Liver (tissue), 9 donors: ENCODE measurements around the gene SEMA7A. TPM values are rescaled to one million over a fixed set of nuclear protein-coding genes. Genes with fewer than 3 reads are reported as not detected.

Source experiments
- DNase-seq: peaks from one replicate; pipeline ENCODE4 v3.0.0-alpha.2; 2017; ENCODE audit warnings: low spot score
- H3K27ac ChIP-seq, 2 donors: one replicate each; pipeline ENCODE4 v1.7.0; 2013; ENCODE audit warnings: inconsistent platforms in 2 of 2, low read length in 2 of 2, control low read depth in 1 of 2, low read depth in 1 of 2, mild to moderate bottlenecking in 1 of 2
- H3K27me3 ChIP-seq, 4 donors: one replicate each; pipeline versions ENCODE4 v1.6.1 to v1.7.0; 2013; ENCODE audit warnings: low read length in 3 of 4, inconsistent platforms in 1 of 4, mild to moderate bottlenecking in 1 of 4, moderate library complexity in 1 of 4; ENCODE audit not compliant: control insufficient read depth in 4 of 4, insufficient read depth in 4 of 4
- H3K36me3 ChIP-seq, 4 donors: one replicate each; pipeline versions ENCODE4 v1.6.1 to v1.7.0; 2013; ENCODE audit warnings: low read length in 3 of 4, mild to moderate bottlenecking in 3 of 4, low read depth in 1 of 4, moderate library complexity in 1 of 4; ENCODE audit not compliant: control insufficient read depth in 4 of 4, insufficient read depth in 3 of 4
- H3K4me1 ChIP-seq, 4 donors: one replicate each; pipeline versions ENCODE4 v1.6.1 to v1.7.0; 2013; ENCODE audit warnings: low read length in 3 of 4, mild to moderate bottlenecking in 3 of 4, moderate library complexity in 1 of 4; ENCODE audit not compliant: control insufficient read depth in 4 of 4, insufficient read depth in 4 of 4
- H3K4me3 ChIP-seq, 3 donors: one replicate each; pipeline versions ENCODE4 v1.6.1 to v1.7.0; 2013; ENCODE audit warnings: low read length in 3 of 3, control low read depth in 1 of 3, low read depth in 1 of 3, mild to moderate bottlenecking in 1 of 3
- H3K9ac ChIP-seq, 2 donors: one replicate each; pipeline ENCODE4 v1.7.0; 2013; ENCODE audit warnings: low read length in 2 of 2, mild to moderate bottlenecking in 2 of 2, moderate library complexity in 2 of 2, control low read depth in 1 of 2, low read depth in 1 of 2
- H3K9me3 ChIP-seq, 4 donors: one replicate each; pipeline versions ENCODE4 v1.6.1 to v1.7.0; 2013; ENCODE audit warnings: low read length in 3 of 4; ENCODE audit not compliant: control insufficient read depth in 4 of 4
- ATF3 ChIP-seq: IDR thresholded peaks from 2 replicates; pipeline ENCODE4 v1.6.1; 2016; ENCODE audit warnings: antibody characterized with exemption
- CTCF ChIP-seq: fragments of 150-350 bp; IDR thresholded peaks from 2 replicates; pipeline ENCODE4 v1.5.1; 2017; ENCODE audit warnings: improper control_type of control experiment, low read depth, low read length; ENCODE audit not compliant: missing input control
- FOXA2 ChIP-seq: IDR thresholded peaks from 2 replicates; pipeline ENCODE4 v1.6.1; 2016; ENCODE audit warnings: antibody characterized with exemption
- HNF4A ChIP-seq, 2 donors: conservative IDR thresholded peaks; 2 replicates each; pipeline ENCODE4 v1.6.1; 2016; ENCODE audit warnings: antibody characterized with exemption in 2 of 2, mild to moderate bottlenecking in 2 of 2
- HNF4G ChIP-seq: IDR thresholded peaks from 2 replicates; pipeline ENCODE4 v1.6.1; 2016; ENCODE audit warnings: antibody characterized with exemption
- JUND ChIP-seq, 2 donors: IDR thresholded peaks; 2 replicates each; pipeline ENCODE4 v1.6.1; 2016; ENCODE audit warnings: antibody characterized with exemption in 2 of 2
- MAX ChIP-seq: IDR thresholded peaks from 2 replicates; pipeline ENCODE4 v1.6.1; 2016; ENCODE audit warnings: antibody characterized with exemption
- NR2F2 ChIP-seq: IDR thresholded peaks from 2 replicates; pipeline ENCODE4 v1.6.1; 2016; ENCODE audit warnings: antibody characterized with exemption
- REST ChIP-seq: IDR thresholded peaks from 2 replicates; pipeline ENCODE4 v1.6.1; 2016; ENCODE audit warnings: antibody characterized with exemption, mild to moderate bottlenecking
- TAF1 ChIP-seq: conservative IDR thresholded peaks from 2 replicates; pipeline ENCODE4 v1.6.1; 2016; ENCODE audit warnings: antibody characterized with exemption, mild to moderate bottlenecking
- YY1 ChIP-seq: IDR thresholded peaks from 2 replicates; pipeline ENCODE4 v1.6.1; 2016; ENCODE audit warnings: antibody characterized with exemption, mild to moderate bottlenecking
- ZBTB33 ChIP-seq: IDR thresholded peaks from 2 replicates; pipeline ENCODE4 v1.6.1; 2016; ENCODE audit warnings: antibody characterized with exemption
- WGBS: extraction: QIAGEN DNeasy Blood & Tissue Kit; methylation state at CpG from one replicate; pipeline ENCODE4 v1.1.7; 2013; 5-methylcytosine and 5-hydroxymethylcytosine counted together
- polyA plus RNA-seq, 2 donors: library from polyadenylated mRNA; stranded (reverse) in 1 of 2; unstranded in 1 of 2; fragments of 200-250 nt in 1 of 2; fragments of >200 nt in 1 of 2; fragmentation: Nextera tagmentation in 1 of 2; extraction: Ambion mirVana in 1 of 2; gene quantifications; one replicate each; pipeline versions ENCODE4 v1.2.1 to v1.2.3, GENCODE V29; 2013 to 2015
- total RNA-seq, 2 donors: library from RNA; depleted of rRNA; stranded (reverse); fragments of >200 nt; gene quantifications; one replicate each; pipeline ENCODE4 v1.2.3, GENCODE V29; 2014
- donor health status: healthy.
- donor health status: healthy.
- donor health status: healthy.
- donor health status: healthy.
- donor health status: healthy.

The SEMA7A gene
- total and polyA plus RNA-seq, 4 donors, result 0.14 to 18.1 (median 1.4) TPM

GRCh38 chr15:74405823-74406222, 27.9 kb downstream of the SEMA7A start:
- no peaks in the 10 kb centered on the region for H3K9me3 ChIP-seq
- no peak overlapping the region for H3K4me3 ChIP-seq
- no peaks in the 10 kb centered on the region for H3K36me3 ChIP-seq
- 78% methylated on average over 7 of the region's 7 CpGs for WGBS
- TF ChIP-seq YY1, result no peak
- no peak for TF ChIP-seq MAX
- TF ChIP-seq TAF1, result no peak
- no peak for TF ChIP-seq FOXA2
- no peak for TF ChIP-seq ZBTB33
- no peak for TF ChIP-seq HNF4A (conservative IDR thresholded peaks at IDR 0.05)
- no peak for TF ChIP-seq JUND (IDR thresholded peaks at IDR 0.05)
- no peak for TF ChIP-seq REST
- TF ChIP-seq NR2F2, result no peak
- no peak overlapping the region for H3K9ac ChIP-seq
- DNase-seq, result no peak
- H3K4me1 ChIP-seq, result peaks cover 0 to 3% (median 0%) of the 10 kb centered on the region in 4 donors
- H3K27ac ChIP-seq, result no peak overlapping the region
- H3K27me3 ChIP-seq, result no peaks in the 10 kb centered on the region

- Histone ChIP-seq H3K27me3 (no peaks in the 10 kb centered on the region), H3K27ac (no peak overlapping the region), H3K4me3 (no peak overlapping the region), H3K4me1 (peaks cover 0 to 3% (median 0%) of the 10 kb centered on the region in 4 donors), H3K9me3 (no peaks in the 10 kb centered on the region), H3K36me3 (no peaks in the 10 kb centered on the region), H3K9ac (no peak overlapping the region)
- DNase-seq, result no peak
- 68% methylated on average over 16 of the region's 16 CpGs for WGBS
- TF ChIP-seq HNF4G (no peak), TAF1 (no peak), CTCF (no peak), JUND (IDR thresholded peaks at IDR 0.05) (no peak), ATF3 (no peak)
Observed at GRCh38 chr15:74403991-74404563, 29.7 kb downstream of the SEMA7A start.
